IMR-90 (cell line): ENCODE data around the gene BAHD1. TPM values are rescaled to one million over a fixed set of nuclear protein-coding genes. Genes with fewer than 3 reads are reported as not detected.

Source experiments
- ATAC-seq: fragments of 200-7000 bp; cut with Tn5 transposase; 2 replicates; pipeline ENCODE4 v1.9.1; 2020; ENCODE audit warnings: low read depth, mild to moderate bottlenecking, moderate library complexity
- BruUV-seq: library from RNA; stranded (reverse); fragments of 400-500 nt; replicated peaks from 2 replicates; lab custom pipeline; 2021; lab: Mats Ljungman, UMichigan
- CTCF ChIA-PET: fragments of 300-600 bp; formaldehyde crosslinking; extraction: SDS; loops from one replicate; lab custom pipeline; 2021; ENCODE audit warnings: antibody characterized with exemption; lab: Yijun Ruan, JAX
- POLR2A ChIA-PET: fragments of 300-600 bp; sonication (Branson Sonifier 250); formaldehyde crosslinking; loops from one replicate; lab custom pipeline; 2022; ENCODE audit warnings: antibody characterized with exemption; ENCODE audit not compliant: unreplicated experiment; lab: Charles Lee
- DNase-seq: peaks from one replicate; pipeline ENCODE4 v3.0.0; 2013
- H2AFZ ChIP-seq: replicated peaks from 2 replicates; pipeline ENCODE3; 2013; ENCODE audit warnings: low read length, mild to moderate bottlenecking; ENCODE audit not compliant: poor library complexity
- H2AK5ac ChIP-seq: 2 replicates; pipeline ENCODE4 v1.6.1; 2013; ENCODE audit warnings: low read depth, low read length, inconsistent platforms
- H2AK9ac ChIP-seq: replicated peaks from 2 replicates; pipeline ENCODE3; 2013; ENCODE audit warnings: mild to moderate bottlenecking, low read depth, low read length, moderate library complexity; ENCODE audit not compliant: poor library complexity
- H2BK120ac ChIP-seq: 2 replicates; pipeline ENCODE4 v1.6.1; 2013; ENCODE audit warnings: low read depth, low read length, inconsistent platforms
- H2BK15ac ChIP-seq: 3 replicates; pipeline ENCODE4 v1.6.1; 2013; ENCODE audit warnings: low read depth, low read length, inconsistent platforms
- H2BK20ac ChIP-seq: 2 replicates; pipeline ENCODE4 v1.6.1; 2013; ENCODE audit warnings: low read depth, mild to moderate bottlenecking, inconsistent platforms, low read length, moderate library complexity
- H2BK5ac ChIP-seq: 2 replicates; pipeline ENCODE4 v1.6.1; 2013; ENCODE audit warnings: mild to moderate bottlenecking, low read depth, low read length, inconsistent platforms; ENCODE audit not compliant: poor library complexity, severe bottlenecking
- H3K14ac ChIP-seq: replicated peaks from 2 replicates; pipeline ENCODE4 v1.6.1; 2013; ENCODE audit warnings: low read depth, low read length, inconsistent platforms
- H3K18ac ChIP-seq: 2 replicates; pipeline ENCODE4 v1.6.1; 2013; ENCODE audit warnings: low read depth, low read length, control low read depth
- H3K23ac ChIP-seq: 2 replicates; pipeline ENCODE4 v1.6.1; 2013; ENCODE audit warnings: low read depth, low read length, inconsistent platforms
- H3K27ac ChIP-seq: 2 replicates; pipeline ENCODE4 v1.5.1; 2013; ENCODE audit warnings: mild to moderate bottlenecking, control low read depth, low read length; ENCODE audit not compliant: insufficient read depth
- H3K27me3 ChIP-seq: 2 replicates; pipeline ENCODE4 v1.6.1; 2013; ENCODE audit warnings: low read length; ENCODE audit not compliant: control insufficient read depth, insufficient read depth
- H3K36me3 ChIP-seq: 2 replicates; pipeline ENCODE4 v1.6.1; 2013; ENCODE audit warnings: low read length, mixed read lengths; ENCODE audit not compliant: control insufficient read depth, insufficient read depth
- H3K4ac ChIP-seq: 2 replicates; pipeline ENCODE4 v1.6.1; 2013; ENCODE audit warnings: low read depth, low read length, inconsistent platforms
- H3K4me1 ChIP-seq: 2 replicates; pipeline ENCODE4 v1.6.1; 2013; ENCODE audit warnings: low read length, mixed read lengths; ENCODE audit not compliant: control insufficient read depth, insufficient read depth
- H3K4me2 ChIP-seq: 2 replicates; pipeline ENCODE4 v1.6.1; 2013; ENCODE audit warnings: low read depth, mild to moderate bottlenecking, control low read depth, low read length, moderate library complexity
- H3K4me3 ChIP-seq: 2 replicates; pipeline ENCODE4 v1.5.1; 2013; ENCODE audit warnings: low read depth, mild to moderate bottlenecking, control low read depth, low read length, moderate library complexity; ENCODE audit not compliant: insufficient read depth
- H3K56ac ChIP-seq: 2 replicates; pipeline ENCODE4 v1.6.1; 2013; ENCODE audit warnings: low read length, inconsistent platforms; ENCODE audit not compliant: insufficient read depth; ENCODE audit errors: extremely low read depth
- H3K79me1 ChIP-seq, 2 experiments: 2 replicates each; pipeline ENCODE4 v1.6.1; 2013; ENCODE audit warnings: low read length in 2 of 2, inconsistent platforms in 1 of 2, low read depth in 1 of 2
- H3K9ac ChIP-seq: 2 replicates; pipeline ENCODE4 v1.6.1; 2013; ENCODE audit warnings: low read depth, low read length, control low read depth
- H3K9me1 ChIP-seq: 2 replicates; pipeline ENCODE4 v1.6.1; 2013; ENCODE audit warnings: low read length, inconsistent platforms; ENCODE audit not compliant: insufficient read depth
- H3K9me3 ChIP-seq: 2 replicates; pipeline ENCODE4 v1.6.1; 2013; ENCODE audit warnings: low read length; ENCODE audit not compliant: control insufficient read depth, insufficient read depth
- H4K20me1 ChIP-seq: 2 replicates; pipeline ENCODE4 v1.6.1; 2013; ENCODE audit warnings: low read length, inconsistent platforms; ENCODE audit not compliant: insufficient read depth
- H4K5ac ChIP-seq: 2 replicates; pipeline ENCODE4 v1.6.1; 2013; ENCODE audit warnings: mild to moderate bottlenecking, low read depth, low read length, control low read depth
- H4K8ac ChIP-seq, 2 experiments: 2 replicates each; pipeline ENCODE4 v1.6.1; 2013; ENCODE audit warnings: low read depth in 2 of 2, low read length in 2 of 2, control low read depth in 1 of 2, inconsistent platforms in 1 of 2
- H4K91ac ChIP-seq: 2 replicates; pipeline ENCODE4 v1.6.1; 2013; ENCODE audit warnings: low read depth, low read length, inconsistent platforms; ENCODE audit not compliant: insufficient read depth
- BHLHE40 ChIP-seq: fragments of 150-350 bp; IDR thresholded peaks from 2 replicates; pipeline ENCODE4 v1.6.1; 2016; ENCODE audit warnings: mild to moderate bottlenecking, low read depth, low read length
- CEBPB ChIP-seq: IDR thresholded peaks from 2 replicates; pipeline ENCODE4 v1.6.1; 2012; ENCODE audit warnings: low read depth, low read length, improper control_type of control experiment
- CHD1 ChIP-seq: IDR thresholded peaks from 2 replicates; pipeline ENCODE4 v1.6.1; 2012; ENCODE audit warnings: low read depth, low read length, improper control_type of control experiment
- FOS ChIP-seq: fragments of 150-350 bp; IDR thresholded peaks from 2 replicates; pipeline ENCODE4 v1.6.1; 2016; ENCODE audit warnings: low read depth, low read length
- MAFK ChIP-seq: IDR thresholded peaks from 2 replicates; pipeline ENCODE4 v1.6.1; 2012; ENCODE audit warnings: low read depth, low read length, improper control_type of control experiment
- MAZ ChIP-seq: IDR thresholded peaks from 2 replicates; pipeline ENCODE4 v1.6.1; 2012; ENCODE audit warnings: low read depth, mild to moderate bottlenecking, low read length, improper control_type of control experiment, moderate library complexity, borderline replicate concordance
- MXI1 ChIP-seq: IDR thresholded peaks from 2 replicates; pipeline ENCODE4 v1.6.1; 2012; ENCODE audit warnings: low read depth, mild to moderate bottlenecking, low read length, moderate library complexity, borderline replicate concordance
- NFE2L2 ChIP-seq: fragments of 150-350 bp; IDR thresholded peaks from 2 replicates; pipeline ENCODE4 v1.6.1; 2016; ENCODE audit warnings: low read depth, mild to moderate bottlenecking, low read length
- POLR2A ChIP-seq: IDR thresholded peaks from 2 replicates; pipeline ENCODE4 v1.6.1; 2012; ENCODE audit warnings: mild to moderate bottlenecking, low read depth, low read length
- RAD21 ChIP-seq: IDR thresholded peaks from 2 replicates; pipeline ENCODE4 v1.6.1; 2012; ENCODE audit warnings: low read length, improper control_type of control experiment
- RCOR1 ChIP-seq: IDR thresholded peaks from 2 replicates; pipeline ENCODE4 v1.6.1; 2012; ENCODE audit warnings: mild to moderate bottlenecking, low read length, improper control_type of control experiment; ENCODE audit not compliant: insufficient replicate concordance
- RFX5 ChIP-seq: IDR thresholded peaks from 2 replicates; pipeline ENCODE4 v1.8.0; 2012; ENCODE audit warnings: low read depth, mild to moderate bottlenecking, low read length, moderate library complexity
- SMC3 ChIP-seq: fragments of 150-350 bp; IDR thresholded peaks from 2 replicates; pipeline ENCODE4 v1.6.1; 2016; ENCODE audit warnings: low read depth, mild to moderate bottlenecking, antibody characterized with exemption, low read length, moderate library complexity
- WGBS, 2 experiments: methylation state at CpG; one replicate each; pipeline versions ENCODE4 v1.1.5 to v1.1.7; 2013; ENCODE audit warnings: missing lambda C conversion rate in 2 of 2; ENCODE audit not compliant: insufficient read length in 1 of 2; ENCODE audit errors: extremely low coverage in 2 of 2; 5-methylcytosine and 5-hydroxymethylcytosine counted together
- dilution Hi-C: fragments of 300-500 bp; cut with HindIII; formaldehyde crosslinking; loops from one replicate; pipeline ENCODE4 v1.14.3; 2018; ENCODE audit warnings: low sequenced_read_pairs; ENCODE audit not compliant: unreplicated experiment
- in situ Hi-C: fragments of 300-500 bp; cut with MboI; formaldehyde crosslinking; loops from 3 replicates; pipeline ENCODE4 v1.14.3; 2019; ENCODE audit warnings: low sequenced_read_pairs, inconsistent platforms, mixed read lengths
- intact Hi-C: fragments of 100-400 bp; cut with micrococcal nuclease; formaldehyde crosslinking; loops from 2 replicates; pipeline ENCODE4 v1.10.0; 2022
- polyA plus RNA-seq, 3 experiments: library from polyadenylated mRNA; depleted of rRNA; stranded (reverse); fragments of >200 nt; gene quantifications; 2 replicates each; pipeline ENCODE4 v1.2.3, GENCODE V29; 2012; ENCODE audit warnings: low replicate concordance in 1 of 3
- total RNA-seq: library from RNA; depleted of rRNA; stranded (reverse); fragments of >200 nt; gene quantifications from 2 replicates; pipeline ENCODE4 v1.2.3, GENCODE V29; 2012
- TF ChIP-seq, protein P1 (sequence below): fragments of 150-350 bp; IDR thresholded peaks from 2 replicates; pipeline ENCODE4 v1.6.1; 2016; ENCODE audit warnings: low read depth, mild to moderate bottlenecking, low read length, moderate library complexity, borderline replicate concordance
- TF ChIP-seq, protein P2 (sequence below): conservative IDR thresholded peaks from 2 replicates; pipeline ENCODE4 v1.5.1; 2012; ENCODE audit warnings: mild to moderate bottlenecking, low read depth, low read length, improper control_type of control experiment

Gene BAHD1
- total and polyA plus RNA-seq, 2 of the 4 experiments (the other 2 are of a cell fraction), result 3.0 to 8.7 TPM

DNA sequence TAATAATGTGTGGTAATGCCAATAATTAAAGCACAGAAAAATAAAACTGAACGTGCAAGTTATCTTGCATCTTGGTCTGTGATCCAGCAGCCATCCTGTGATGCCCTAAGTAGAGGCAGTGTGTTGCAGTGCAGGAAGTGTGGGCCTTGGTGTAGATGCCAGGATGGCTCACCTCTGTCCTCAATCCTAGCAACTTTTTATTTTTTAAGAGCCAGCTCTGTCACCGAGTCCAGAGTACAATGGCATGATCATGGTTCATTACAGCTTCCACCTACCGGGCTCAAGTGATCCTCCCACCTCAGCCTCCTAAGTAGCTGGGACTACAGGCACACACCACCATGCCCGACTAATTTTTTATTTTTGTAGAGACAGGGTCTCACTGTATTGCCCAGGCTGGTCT lies 7.6 kb downstream of the BAHD1 start:
- Histone ChIP-seq H2AK5ac (no peak overlapping the region), H2AK9ac (no peak overlapping the region), H3K79me1 (peaks cover 38 to 84% of the 10 kb centered on the region in 2 experiments), H3K18ac (no peak overlapping the region), H3K4ac (no peak overlapping the region), H3K23ac (no peak overlapping the region), H3K14ac (no peak overlapping the region), H2AFZ (no peak overlapping the region), H3K4me1 (peaks cover 12% of the 10 kb centered on the region), H3K4me3 (no peak overlapping the region), H4K91ac (no peak overlapping the region), H2BK20ac (no peak overlapping the region), H2BK120ac (no peak overlapping the region), H4K5ac (no peak overlapping the region), H3K36me3 (no peaks in the 10 kb centered on the region), H3K4me2 (no peak overlapping the region), H2BK15ac (no peak overlapping the region), H4K8ac (no peak overlapping the region), H4K20me1 (peaks cover 79% of the 10 kb centered on the region), H3K9me3 (no peaks in the 10 kb centered on the region), H3K27me3 (no peaks in the 10 kb centered on the region), H2BK5ac (no peak overlapping the region), H3K56ac (no peak overlapping the region), H3K27ac (no peak overlapping the region), H3K9ac (no peak overlapping the region), H3K9me1 (peaks cover 23% of the 10 kb centered on the region)
- DNase-seq (no peak), ATAC-seq (no peak)
- intact Hi-C loops (no loop called here), in situ Hi-C loops (no loop called here), dilution Hi-C loops (no loop called here)
- CTCF ChIA-PET, result no interaction called here
- POLR2A ChIA-PET, result no interaction called here
- BruUV-seq, result no TSS peak
- WGBS, 2 experiments, result 94% methylated on average over 2 of the region's 4 CpGs; no CpG with 5 or more reads in 1 of the 2 experiments
- TF ChIP-seq RCOR1 (no peak), FOS (no peak), CEBPB (no peak), SMC3 (no peak), POLR2A (no peak), MAZ (no peak), NFE2L2 (no peak), BHLHE40 (no peak), RFX5 (no peak), MXI1 (no peak), MAFK (no peak), RAD21 (no peak), CHD1 (no peak)
- TF ChIP-seq, protein P1, sequence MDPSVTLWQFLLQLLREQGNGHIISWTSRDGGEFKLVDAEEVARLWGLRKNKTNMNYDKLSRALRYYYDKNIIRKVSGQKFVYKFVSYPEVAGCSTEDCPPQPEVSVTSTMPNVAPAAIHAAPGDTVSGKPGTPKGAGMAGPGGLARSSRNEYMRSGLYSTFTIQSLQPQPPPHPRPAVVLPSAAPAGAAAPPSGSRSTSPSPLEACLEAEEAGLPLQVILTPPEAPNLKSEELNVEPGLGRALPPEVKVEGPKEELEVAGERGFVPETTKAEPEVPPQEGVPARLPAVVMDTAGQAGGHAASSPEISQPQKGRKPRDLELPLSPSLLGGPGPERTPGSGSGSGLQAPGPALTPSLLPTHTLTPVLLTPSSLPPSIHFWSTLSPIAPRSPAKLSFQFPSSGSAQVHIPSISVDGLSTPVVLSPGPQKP, result no peak
- TF ChIP-seq, protein P2, sequence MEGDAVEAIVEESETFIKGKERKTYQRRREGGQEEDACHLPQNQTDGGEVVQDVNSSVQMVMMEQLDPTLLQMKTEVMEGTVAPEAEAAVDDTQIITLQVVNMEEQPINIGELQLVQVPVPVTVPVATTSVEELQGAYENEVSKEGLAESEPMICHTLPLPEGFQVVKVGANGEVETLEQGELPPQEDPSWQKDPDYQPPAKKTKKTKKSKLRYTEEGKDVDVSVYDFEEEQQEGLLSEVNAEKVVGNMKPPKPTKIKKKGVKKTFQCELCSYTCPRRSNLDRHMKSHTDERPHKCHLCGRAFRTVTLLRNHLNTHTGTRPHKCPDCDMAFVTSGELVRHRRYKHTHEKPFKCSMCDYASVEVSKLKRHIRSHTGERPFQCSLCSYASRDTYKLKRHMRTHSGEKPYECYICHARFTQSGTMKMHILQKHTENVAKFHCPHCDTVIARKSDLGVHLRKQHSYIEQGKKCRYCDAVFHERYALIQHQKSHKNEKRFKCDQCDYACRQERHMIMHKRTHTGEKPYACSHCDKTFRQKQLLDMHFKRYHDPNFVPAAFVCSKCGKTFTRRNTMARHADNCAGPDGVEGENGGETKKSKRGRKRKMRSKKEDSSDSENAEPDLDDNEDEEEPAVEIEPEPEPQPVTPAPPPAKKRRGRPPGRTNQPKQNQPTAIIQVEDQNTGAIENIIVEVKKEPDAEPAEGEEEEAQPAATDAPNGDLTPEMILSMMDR, result no peak
